Prostate gland (tissue), 2 donors: Measurements from ENCODE around the gene GPR161. TPM values are rescaled to one million over a fixed set of nuclear protein-coding genes. Genes with fewer than 3 reads are reported as not detected.

ENCODE experiments used
- DNase-seq: peaks from one replicate; pipeline ENCODE4 v3.0.0-alpha.2; 2019; ENCODE audit warnings: low spot score
- H3K27ac ChIP-seq, 2 donors: fragments of 200-600 bp; sonication (generic); 2 replicates each; pipeline ENCODE4 v1.5.1; 2017 to 2019
- H3K27me3 ChIP-seq: fragments of 200-600 bp; sonication (generic); replicated peaks from 2 replicates; pipeline ENCODE4 v1.5.1; 2019; ENCODE audit not compliant: insufficient read depth
- H3K36me3 ChIP-seq, 2 donors: fragments of 200-600 bp; sonication (generic); 1 replicate in 1 of 2; 2 replicates in 1 of 2; pipeline versions ENCODE4 v1.5.1 to v1.8.1; 2017 to 2019
- H3K4me1 ChIP-seq: fragments of 200-600 bp; sonication (generic); replicated peaks from 2 replicates; pipeline ENCODE4 v1.5.1; 2019
- H3K4me3 ChIP-seq, 2 donors: fragments of 200-600 bp; sonication (generic); 2 replicates each; pipeline ENCODE4 v1.5.1; 2017 to 2019
- H3K9me3 ChIP-seq: fragments of 200-600 bp; sonication (generic); 2 replicates; pipeline ENCODE4 v1.5.1; 2017
- POLR2A ChIP-seq: fragments of 450-650 bp; IDR thresholded peaks from one replicate; pipeline ENCODE4 v1.6.1; 2016; ENCODE audit warnings: antibody characterized with exemption, mild to moderate bottlenecking
- POLR2AphosphoS5 ChIP-seq: sonication (generic); formaldehyde crosslinking; IDR thresholded peaks from one replicate; pipeline ENCODE4 v1.6.1; 2017; ENCODE audit warnings: antibody characterized with exemption
- WGBS: methylation state at CpG from one replicate; pipeline ENCODE4 v1.1.5; 2018; 5-methylcytosine and 5-hydroxymethylcytosine counted together
- intact Hi-C: fragments of 100-400 bp; cut with DNase I; formaldehyde crosslinking; loops from one replicate; pipeline ENCODE4 v1.14.2; 2022
- total RNA-seq, 2 donors: library from RNA; depleted of rRNA; stranded (reverse); fragments of >200 nt; gene quantifications; one replicate each; pipeline ENCODE4 v1.1.0, GENCODE V29; 2016
- TF ChIP-seq, protein P1 (sequence below), 4 experiments: fragments of 200-600 bp in 2 of 4; fragments of 450-650 bp in 2 of 4; sonication (generic) in 2 of 4; IDR thresholded peaks; 1 replicate in 3 of 4; 2 replicates in 1 of 4; pipeline ENCODE4 v1.5.1; 2016 to 2019; ENCODE audit warnings: antibody characterized with exemption in 4 of 4, mild to moderate bottlenecking in 2 of 4, moderate library complexity in 2 of 4

GPR161 gene
- total RNA-seq, 2 donors from 2014 or later = 4.5 to 23.3 TPM

DNA sequence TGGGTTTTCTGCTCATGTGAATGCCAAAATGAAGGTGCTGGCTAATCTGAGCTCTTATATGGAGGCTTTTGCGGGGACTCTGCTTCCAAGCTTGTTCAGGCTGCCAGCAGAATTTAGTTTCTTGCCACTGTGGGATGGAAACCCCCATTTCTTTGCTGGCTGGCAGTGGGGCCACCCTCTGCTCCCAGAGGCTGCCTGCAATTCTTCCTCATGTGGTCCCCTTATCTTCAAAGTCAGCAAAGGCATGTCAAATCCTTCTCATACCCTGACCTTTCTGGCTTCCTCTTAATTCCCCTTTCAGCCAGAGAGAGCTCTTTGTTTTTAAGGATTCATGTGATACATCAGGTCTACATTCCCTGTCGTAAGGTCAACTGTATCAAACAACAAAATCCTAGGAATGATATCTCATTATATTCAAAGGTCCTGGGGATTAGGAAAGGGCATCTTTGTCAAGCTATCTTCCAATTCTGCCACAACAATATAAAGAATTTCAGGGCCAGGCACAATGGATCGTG lies 5.2 kb upstream of the GPR161 start:
- 96% methylated on average over 3 of the region's 3 CpGs for WGBS
- Histone ChIP-seq H3K36me3 (no peaks in the 10 kb centered on the region), H3K27me3 (no peaks in the 10 kb centered on the region), H3K27ac (no peak overlapping the region), H3K9me3 (no peaks in the 10 kb centered on the region), H3K4me1 (no peaks in the 10 kb centered on the region), H3K4me3 (no peak overlapping the region)
- no peak for DNase-seq
- intact Hi-C loops = no loop called here
- TF ChIP-seq, protein P1, sequence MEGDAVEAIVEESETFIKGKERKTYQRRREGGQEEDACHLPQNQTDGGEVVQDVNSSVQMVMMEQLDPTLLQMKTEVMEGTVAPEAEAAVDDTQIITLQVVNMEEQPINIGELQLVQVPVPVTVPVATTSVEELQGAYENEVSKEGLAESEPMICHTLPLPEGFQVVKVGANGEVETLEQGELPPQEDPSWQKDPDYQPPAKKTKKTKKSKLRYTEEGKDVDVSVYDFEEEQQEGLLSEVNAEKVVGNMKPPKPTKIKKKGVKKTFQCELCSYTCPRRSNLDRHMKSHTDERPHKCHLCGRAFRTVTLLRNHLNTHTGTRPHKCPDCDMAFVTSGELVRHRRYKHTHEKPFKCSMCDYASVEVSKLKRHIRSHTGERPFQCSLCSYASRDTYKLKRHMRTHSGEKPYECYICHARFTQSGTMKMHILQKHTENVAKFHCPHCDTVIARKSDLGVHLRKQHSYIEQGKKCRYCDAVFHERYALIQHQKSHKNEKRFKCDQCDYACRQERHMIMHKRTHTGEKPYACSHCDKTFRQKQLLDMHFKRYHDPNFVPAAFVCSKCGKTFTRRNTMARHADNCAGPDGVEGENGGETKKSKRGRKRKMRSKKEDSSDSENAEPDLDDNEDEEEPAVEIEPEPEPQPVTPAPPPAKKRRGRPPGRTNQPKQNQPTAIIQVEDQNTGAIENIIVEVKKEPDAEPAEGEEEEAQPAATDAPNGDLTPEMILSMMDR (IDR thresholded peaks at IDR 0.05) = no peak

DNA sequence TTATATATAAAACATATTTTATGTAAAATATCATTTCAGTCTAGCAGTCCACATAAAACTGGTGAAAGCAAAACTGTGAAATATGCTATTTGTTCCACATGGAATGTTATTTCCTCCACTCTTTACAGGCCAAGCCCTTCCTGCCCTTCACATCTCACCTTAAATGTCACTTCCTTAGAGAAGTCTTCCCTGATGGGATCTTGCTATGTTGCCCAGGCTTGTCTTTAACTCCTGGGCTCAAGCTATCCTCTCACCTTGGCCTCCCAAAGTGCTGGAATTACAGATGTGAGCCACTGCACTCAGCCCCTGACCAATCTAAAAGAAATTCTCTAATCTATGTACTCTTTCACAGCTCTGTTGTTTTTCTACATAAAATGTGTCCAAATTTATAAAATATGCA lies 2.3 kb upstream of the GPR161 start:
- intact Hi-C loops = loop anchor here (5.0 kb wide), 1 partner anchor 47 kb away; no protein-coding TSS in a partner anchor
- Histone ChIP-seq H3K27me3 (no peaks in the 10 kb centered on the region), H3K4me3 (no peak overlapping the region), H3K36me3 (no peaks in the 10 kb centered on the region), H3K27ac (no peak overlapping the region), H3K4me1 (no peaks in the 10 kb centered on the region), H3K9me3 (no peaks in the 10 kb centered on the region)
- TF ChIP-seq, protein P1 (IDR thresholded peaks at IDR 0.05) = no peak
- TF ChIP-seq POLR2AphosphoS5 (no peak), POLR2A (no peak)
- DNase-seq = no peak

DNA sequence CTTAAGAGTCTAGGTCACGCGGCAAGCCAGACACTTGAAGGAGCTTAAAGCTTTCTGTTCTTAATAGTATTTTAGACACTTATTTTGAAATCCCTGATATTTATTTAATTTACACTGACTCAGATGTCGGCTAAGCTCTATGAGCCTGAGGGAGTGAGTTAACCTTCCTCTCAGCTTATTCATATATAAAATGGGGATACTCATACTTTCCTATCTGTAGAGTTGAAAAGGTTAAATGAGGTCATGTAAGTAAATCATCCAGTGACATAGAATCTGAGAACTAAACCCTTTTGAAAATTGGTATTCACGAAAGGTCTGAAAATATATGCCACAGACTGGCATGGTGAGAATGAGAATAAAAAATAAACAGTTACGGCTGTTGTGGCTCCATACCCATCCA lies 1.4 kb upstream of the GPR161 start:
- TF ChIP-seq POLR2A (no peak), POLR2AphosphoS5 (no peak)
- TF ChIP-seq, protein P1 (IDR thresholded peaks at IDR 0.05) = no peak
- no peaks in the 10 kb centered on the region for H3K36me3 ChIP-seq
- H3K4me3 ChIP-seq = no peak overlapping the region
- intact Hi-C loops = loop anchor here (5.0 kb wide), 1 partner anchor 46 kb away; no protein-coding TSS in a partner anchor
- H3K27me3 ChIP-seq = no peaks in the 10 kb centered on the region
- WGBS = 74% methylated on average over 5 of the region's 5 CpGs
- no peaks in the 10 kb centered on the region for H3K4me1 ChIP-seq
- no peaks in the 10 kb centered on the region for H3K9me3 ChIP-seq
- no peak for DNase-seq
- H3K27ac ChIP-seq = peak overlapping the region; percentile 86 to 87

DNA sequence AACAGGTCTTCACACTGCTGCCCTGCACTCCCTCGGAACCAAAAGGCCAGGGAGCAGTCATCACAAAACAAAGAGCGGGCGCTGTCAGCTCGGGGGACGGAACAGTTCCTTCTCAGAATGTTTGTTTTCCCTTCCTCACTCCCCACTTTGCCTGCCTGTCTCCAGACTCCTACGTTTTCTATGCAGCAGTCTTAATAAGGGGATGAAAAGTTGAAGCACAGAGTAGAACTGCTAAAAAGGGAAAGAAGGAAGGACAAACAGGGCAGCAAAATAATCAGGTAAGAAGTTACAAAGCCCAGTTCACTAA lies 738 bp upstream of the GPR161 start:
- Histone ChIP-seq H3K36me3 (no peaks in the 10 kb centered on the region), H3K4me3 (peak overlapping the region; percentile 63 to 70), H3K27me3 (no peaks in the 10 kb centered on the region), H3K4me1 (no peaks in the 10 kb centered on the region), H3K9me3 (no peaks in the 10 kb centered on the region), H3K27ac (peak overlapping the region; percentile 86 to 87)
- intact Hi-C loops = loop anchor here (5.0 kb wide), 1 partner anchor 45 kb away; no protein-coding TSS in a partner anchor
- WGBS = under 1% methylated on average over 6 of the region's 6 CpGs
- TF ChIP-seq, protein P1 (IDR thresholded peaks at IDR 0.05) = no peak
- peak; percentile 19 for TF ChIP-seq POLR2AphosphoS5
- DNase-seq = no peak

DNA sequence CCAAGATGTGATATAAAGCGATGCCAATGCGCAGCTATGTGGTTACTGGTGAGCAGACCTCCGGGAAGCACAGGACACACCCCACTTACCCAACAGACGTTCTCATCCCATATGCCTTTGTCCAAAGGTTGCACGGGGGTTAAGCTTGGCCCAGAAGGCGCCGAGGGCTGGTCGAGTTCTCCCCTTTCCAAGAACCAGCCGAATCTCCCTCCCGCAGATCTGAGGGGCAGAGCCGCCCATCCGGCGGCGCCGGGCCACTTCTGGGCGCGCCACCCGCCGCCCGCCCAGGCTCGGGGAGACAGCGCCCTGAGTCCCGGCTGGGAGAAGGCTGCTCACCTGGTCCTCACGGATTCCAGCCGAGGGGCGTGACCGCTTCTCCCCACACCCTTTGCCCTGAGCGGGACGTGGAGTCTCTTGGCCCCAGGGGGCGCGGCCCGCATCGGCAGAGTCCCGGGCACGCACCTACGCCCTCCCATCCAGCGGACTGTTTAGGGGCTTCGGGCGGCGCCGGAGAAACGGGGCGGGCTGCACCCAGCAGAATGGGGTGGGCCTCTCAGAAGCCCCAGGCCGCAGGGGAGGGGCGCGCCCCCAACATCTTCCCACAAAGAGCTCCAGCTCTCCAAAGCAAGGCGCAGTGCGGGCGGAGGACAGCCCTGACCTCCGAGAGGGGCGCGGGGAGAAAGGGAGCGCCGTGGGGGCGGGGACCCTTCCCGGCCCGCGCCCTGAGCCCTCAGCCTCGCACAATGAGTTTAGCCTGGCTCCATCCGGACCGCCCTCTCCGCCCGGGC lies 615 bp downstream of the GPR161 start:
- no peak for TF ChIP-seq POLR2A
- no peak for TF ChIP-seq POLR2AphosphoS5
- TF ChIP-seq, protein P1 (IDR thresholded peaks at IDR 0.05) = no peak
- Histone ChIP-seq H3K4me3 (peak overlapping the region; percentile 63 to 70), H3K9me3 (no peaks in the 10 kb centered on the region), H3K36me3 (no peaks in the 10 kb centered on the region), H3K4me1 (no peaks in the 10 kb centered on the region), H3K27ac (peak overlapping the region; percentile 86 to 87), H3K27me3 (no peaks in the 10 kb centered on the region)
- DNase-seq = no peak
- intact Hi-C loops = loop anchor here (5.0 kb wide), 1 partner anchor 44 kb away; no protein-coding TSS in a partner anchor
- WGBS = 1% methylated on average over 48 of the region's 63 CpGs
